ENCODE measurements around the gene DPH3.

Gene DPH3

GRCh38 chr3:16236030-16236639, 28.6 kb downstream of the DPH3 start:
- TF ChIP-seq CTCF (conservative IDR thresholded peaks at IDR 0.05; ENCODE audit: low read depth, low read length): no peak
- H3K4me3 ChIP-seq (ENCODE audit: low read length): no peak overlapping the region

GRCh38 chr3:16234281-16234680, 30.5 kb downstream of the DPH3 start:
- TF ChIP-seq CTCF (conservative IDR thresholded peaks at IDR 0.05; ENCODE audit: low read depth, low read length): no peak
- no peak for DNase-seq (ENCODE audit: low read depth)
- no peak overlapping the region for H3K4me3 ChIP-seq (ENCODE audit: low read length)

More at GRCh38 chr3:16236030-16236639, 28.6 kb downstream of the DPH3 start:
- no peak for DNase-seq (ENCODE audit: low read depth)

- no peak for TF ChIP-seq CTCF (conservative IDR thresholded peaks at IDR 0.05; ENCODE audit: low read depth, low read length)
- no peak overlapping the region for H3K4me3 ChIP-seq (ENCODE audit: low read length)
- no peak for DNase-seq (ENCODE audit: low read depth)
These were observed 30.9 kb downstream of the DPH3 start for GRCh38 chr3:16233806-16234205.

- DNase-seq (ENCODE audit: low read depth): no peak
- TF ChIP-seq CTCF (conservative IDR thresholded peaks at IDR 0.05; ENCODE audit: low read depth, low read length): no peak
- no peak overlapping the region for H3K4me3 ChIP-seq (ENCODE audit: low read length)
These were observed 32.8 kb downstream of the DPH3 start for GRCh38 chr3:16231983-16232382.

- no peak overlapping the region for H3K4me3 ChIP-seq (ENCODE audit: low read length)
- no peak for TF ChIP-seq CTCF (conservative IDR thresholded peaks at IDR 0.05; ENCODE audit: low read depth, low read length)
- no peak for DNase-seq (ENCODE audit: low read depth)
These were observed 35.1 kb downstream of the DPH3 start for GRCh38 chr3:16229681-16230080.

GRCh38 chr3:16227566-16227965, 37.2 kb downstream of the DPH3 start:
- no peak for TF ChIP-seq CTCF (conservative IDR thresholded peaks at IDR 0.05; ENCODE audit: low read depth, low read length)
- DNase-seq (ENCODE audit: low read depth): no peak
- H3K4me3 ChIP-seq (ENCODE audit: low read length): no peak overlapping the region

- DNase-seq (ENCODE audit: low read depth): no peak
- no peak for TF ChIP-seq CTCF (conservative IDR thresholded peaks at IDR 0.05; ENCODE audit: low read depth, low read length)
- H3K4me3 ChIP-seq (ENCODE audit: low read length): no peak overlapping the region
These were observed 40.4 kb downstream of the DPH3 start for GRCh38 chr3:16224325-16224724.
